Stimulated activated CD4-positive, alpha-beta T cell treated with anti-CD3 and anti-CD28 coated beads, TNF-alpha, amount 100 ng/mL, for 4 hours (primary cell): ENCODE data around the gene VCP.

Experiments
- DNase-seq, 3 experiments: peaks; one replicate each; pipeline ENCODE4 v3.0.0-alpha.2; 2020; ENCODE audit warnings: low read depth in 3 of 3

Gene VCP

GRCh38 chr9:35014517-35014916, 57.9 kb downstream of the VCP start:
- DNase-seq, result no peak

GRCh38 chr9:35010351-35010958, 62.0 kb downstream of the VCP start:
- no peak for DNase-seq
